K562 (cell line): ENCODE results near the gene RNF181. TPM values are rescaled to one million over a fixed set of nuclear protein-coding genes. Genes with fewer than 3 reads are reported as not detected.
A peak's percentile ranks its signal among the peaks of the same experiment; 100 is the strongest.

ENCODE experiments used
- ASH1L ChIP-seq: fragments of 450-650 bp; IDR thresholded peaks from 2 replicates; pipeline ENCODE4 v1.6.1; 2018; ENCODE audit warnings: borderline replicate concordance, mild to moderate bottlenecking, low read depth; ENCODE audit not compliant: partially characterized antibody
- CREM ChIP-seq: IDR thresholded peaks from 2 replicates; pipeline ENCODE4 v1.6.1; 2014; ENCODE audit warnings: antibody characterized with exemption, low read depth
- CTBP1 ChIP-seq: fragments of 450-650 bp; IDR thresholded peaks from 2 replicates; pipeline ENCODE4 v1.6.1; 2016; ENCODE audit warnings: borderline replicate concordance
- DPF2 ChIP-seq: fragments of 450-650 bp; IDR thresholded peaks from 2 replicates; pipeline ENCODE4 v1.6.1; 2016
- ELF4 ChIP-seq: fragments of 450-650 bp; formaldehyde crosslinking; IDR thresholded peaks from 2 replicates; pipeline ENCODE4 v1.4.0; 2022; ENCODE audit warnings: missing genetic modification characterization
- FOS ChIP-seq: IDR thresholded peaks from 3 replicates; pipeline ENCODE4 v1.6.1; 2011; ENCODE audit not compliant: insufficient read length; ENCODE audit errors: extremely low read depth
- FOXJ3 ChIP-seq: sonication (generic); formaldehyde crosslinking; IDR thresholded peaks from 2 replicates; pipeline ENCODE4 v1.4.0; 2020; ENCODE audit warnings: mild to moderate bottlenecking, missing genetic modification reagents
- GABPA ChIP-seq: fragments of 200-800 bp; sonication (Bioruptor generic); conservative IDR thresholded peaks from 2 replicates; pipeline ENCODE4 v1.6.1; 2016; ENCODE audit warnings: low read depth, missing genetic modification characterization, missing compliant biosample characterization
- GATA2 ChIP-seq: sonication (generic); formaldehyde crosslinking; IDR thresholded peaks from 2 replicates; pipeline ENCODE4 v1.4.0; 2020; ENCODE audit warnings: mild to moderate bottlenecking, missing genetic modification reagents
- HNRNPK ChIP-seq: fragments of 200-400 bp; formaldehyde crosslinking; IDR thresholded peaks from one replicate; pipeline ENCODE4 v1.6.1; 2018; ENCODE audit warnings: mild to moderate bottlenecking, low read depth, low read length; ENCODE audit not compliant: poor library complexity, severe bottlenecking
- HOXB6 ChIP-seq: fragments of 250-450 bp; sonication (Bioruptor Pico); IDR thresholded peaks from 2 replicates; pipeline ENCODE4 v1.5.1; 2022; ENCODE audit warnings: mild to moderate bottlenecking, borderline replicate concordance
- KAT8 ChIP-seq: fragments of 450-650 bp; IDR thresholded peaks from 2 replicates; pipeline ENCODE4 v1.6.1; 2016; ENCODE audit warnings: low read depth, mild to moderate bottlenecking
- MCM3 ChIP-seq: fragments of 450-650 bp; IDR thresholded peaks from 2 replicates; pipeline ENCODE4 v1.6.1; 2016
- MEF2D ChIP-seq: conservative IDR thresholded peaks from 2 replicates; pipeline ENCODE4 v1.6.1; 2016; ENCODE audit warnings: low read depth, missing genetic modification characterization, missing compliant biosample characterization
- NR1H2 ChIP-seq: sonication (generic); formaldehyde crosslinking; IDR thresholded peaks from 2 replicates; pipeline ENCODE4 v1.4.0; 2020; ENCODE audit warnings: mild to moderate bottlenecking, missing genetic modification reagents
- POLR2H ChIP-seq: IDR thresholded peaks from 2 replicates; pipeline ENCODE4 v1.6.1; 2016; ENCODE audit warnings: missing genetic modification characterization, low read depth, mild to moderate bottlenecking, control low read depth, missing compliant biosample characterization, moderate library complexity
- SP1 ChIP-seq: sonication (generic); formaldehyde crosslinking; IDR thresholded peaks from 2 replicates; pipeline ENCODE4 v1.8.1; 2022; ENCODE audit warnings: mild to moderate bottlenecking, missing genetic modification reagents
- TAF9B ChIP-seq: fragments of 450-650 bp; IDR thresholded peaks from 2 replicates; pipeline ENCODE4 v1.6.1; 2018; ENCODE audit warnings: mild to moderate bottlenecking; ENCODE audit not compliant: partially characterized antibody
- ZNF699 ChIP-seq: fragments of 250-450 bp; sonication (Bioruptor Pico); IDR thresholded peaks from 2 replicates; pipeline ENCODE4 v1.8.0; 2021; ENCODE audit warnings: mild to moderate bottlenecking, moderate library complexity; ENCODE audit not compliant: insufficient replicate concordance
- ZNF707 ChIP-seq: fragments of 250-450 bp; sonication (Bioruptor Pico); conservative IDR thresholded peaks from 2 replicates; pipeline ENCODE4 v1.8.0; 2022; ENCODE audit warnings: inconsistent platforms, mild to moderate bottlenecking, moderate library complexity
- ZNF76 ChIP-seq: fragments of 250-450 bp; sonication (Bioruptor Pico); IDR thresholded peaks from 2 replicates; pipeline ENCODE4 v1.4.0; 2020; ENCODE audit warnings: mild to moderate bottlenecking, moderate library complexity, borderline replicate concordance
- ZNF79 ChIP-seq: fragments of 250-450 bp; sonication (Bioruptor Pico); IDR thresholded peaks from 2 replicates; pipeline ENCODE4 v1.4.0; 2020; ENCODE audit warnings: low read depth, mild to moderate bottlenecking, moderate library complexity
- polyA plus RNA-seq, 8 experiments: library from polyadenylated mRNA; depleted of rRNA in 4 of 8; stranded (reverse) in 5 of 8; unstranded in 3 of 8; fragments of >200 nt; fragmentation: Nextera tagmentation in 2 of 8; fragmentation: Illumina TruSeq in 1 of 8; extraction: Ambion mirVana in 2 of 8; extraction: Trizol in 1 of 8; gene quantifications; 2 replicates each; pipeline versions ENCODE4 v1.2.1 to v1.2.3, GENCODE V29; 2011 to 2014; ENCODE audit warnings: inconsistent platforms in 1 of 8, missing spikeins in 1 of 8
- total RNA-seq, 7 experiments: library from RNA; depleted of rRNA in 6 of 7; stranded (reverse); fragments of >200 nt in 6 of 7; fragmentation: Illumina TruSeq in 2 of 7; extraction: Trizol in 2 of 7; gene quantifications; 2 replicates each; pipeline versions ENCODE4 v1.2.1 to v1.2.3, GENCODE V29; 2011 to 2021; ENCODE audit warnings: low replicate concordance in 1 of 7
- TF ChIP-seq, protein P1 (sequence below): fragments of 450-650 bp; IDR thresholded peaks from 2 replicates; pipeline ENCODE4 v1.6.1; 2017; ENCODE audit warnings: antibody characterized with exemption, mild to moderate bottlenecking
- TF ChIP-seq, protein P2 (sequence below): fragments of 450-650 bp; formaldehyde crosslinking; IDR thresholded peaks from 2 replicates; pipeline ENCODE4 v1.4.0; 2020; ENCODE audit warnings: mild to moderate bottlenecking, moderate library complexity

RNF181 gene
- total and polyA plus RNA-seq, 9 of the 15 experiments (the other 6 are each of a cell fraction or from before 2014, with no cell fraction given) = 139 to 492 (median 253) TPM

DNA sequence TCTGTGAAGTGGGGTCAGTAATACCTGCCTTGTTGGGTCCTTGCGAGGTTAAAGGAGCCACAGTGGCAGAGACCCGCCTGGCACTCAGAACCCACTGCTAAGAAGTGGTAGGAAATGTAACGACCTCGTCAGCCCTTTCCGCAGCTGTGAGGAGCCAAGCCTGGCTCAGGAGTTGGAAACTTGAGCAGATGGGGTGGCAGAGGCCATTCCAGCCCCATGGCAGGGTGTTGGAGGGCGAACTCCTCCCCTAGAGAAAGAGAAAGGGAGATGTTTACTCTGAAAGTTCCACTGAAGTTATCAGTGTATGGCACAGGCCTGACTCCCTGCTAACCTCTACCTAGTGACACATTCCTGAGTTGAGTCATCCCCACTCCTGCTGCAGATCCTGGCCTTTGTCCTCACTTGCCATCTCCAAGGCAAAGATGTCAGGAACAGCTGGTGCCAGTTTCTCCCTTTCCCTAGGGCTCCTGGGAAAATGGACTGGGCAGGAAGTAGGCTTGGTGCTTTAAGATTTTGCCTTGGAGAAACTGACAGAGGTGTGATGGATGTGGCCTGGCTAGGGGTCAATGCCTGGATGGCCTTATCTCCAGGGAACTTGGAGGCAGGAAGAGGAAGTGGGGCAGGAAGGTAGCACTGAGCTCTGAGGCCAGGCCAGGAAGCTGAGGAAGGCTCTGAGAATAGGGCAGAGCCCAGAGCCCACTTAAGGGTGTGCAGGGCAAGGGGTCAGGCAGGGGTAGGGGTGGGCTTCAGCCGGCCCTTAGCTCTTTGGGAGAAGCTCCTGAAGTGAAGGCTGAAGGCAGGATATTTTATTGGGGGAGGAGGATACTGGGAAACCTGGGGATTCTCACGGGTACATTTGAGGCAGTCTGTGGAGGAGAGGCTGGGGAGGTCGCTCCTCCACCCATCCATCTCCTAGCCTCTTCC is 10.4 kb upstream of the RNF181 start (continued):
- TF ChIP-seq, protein P1, sequence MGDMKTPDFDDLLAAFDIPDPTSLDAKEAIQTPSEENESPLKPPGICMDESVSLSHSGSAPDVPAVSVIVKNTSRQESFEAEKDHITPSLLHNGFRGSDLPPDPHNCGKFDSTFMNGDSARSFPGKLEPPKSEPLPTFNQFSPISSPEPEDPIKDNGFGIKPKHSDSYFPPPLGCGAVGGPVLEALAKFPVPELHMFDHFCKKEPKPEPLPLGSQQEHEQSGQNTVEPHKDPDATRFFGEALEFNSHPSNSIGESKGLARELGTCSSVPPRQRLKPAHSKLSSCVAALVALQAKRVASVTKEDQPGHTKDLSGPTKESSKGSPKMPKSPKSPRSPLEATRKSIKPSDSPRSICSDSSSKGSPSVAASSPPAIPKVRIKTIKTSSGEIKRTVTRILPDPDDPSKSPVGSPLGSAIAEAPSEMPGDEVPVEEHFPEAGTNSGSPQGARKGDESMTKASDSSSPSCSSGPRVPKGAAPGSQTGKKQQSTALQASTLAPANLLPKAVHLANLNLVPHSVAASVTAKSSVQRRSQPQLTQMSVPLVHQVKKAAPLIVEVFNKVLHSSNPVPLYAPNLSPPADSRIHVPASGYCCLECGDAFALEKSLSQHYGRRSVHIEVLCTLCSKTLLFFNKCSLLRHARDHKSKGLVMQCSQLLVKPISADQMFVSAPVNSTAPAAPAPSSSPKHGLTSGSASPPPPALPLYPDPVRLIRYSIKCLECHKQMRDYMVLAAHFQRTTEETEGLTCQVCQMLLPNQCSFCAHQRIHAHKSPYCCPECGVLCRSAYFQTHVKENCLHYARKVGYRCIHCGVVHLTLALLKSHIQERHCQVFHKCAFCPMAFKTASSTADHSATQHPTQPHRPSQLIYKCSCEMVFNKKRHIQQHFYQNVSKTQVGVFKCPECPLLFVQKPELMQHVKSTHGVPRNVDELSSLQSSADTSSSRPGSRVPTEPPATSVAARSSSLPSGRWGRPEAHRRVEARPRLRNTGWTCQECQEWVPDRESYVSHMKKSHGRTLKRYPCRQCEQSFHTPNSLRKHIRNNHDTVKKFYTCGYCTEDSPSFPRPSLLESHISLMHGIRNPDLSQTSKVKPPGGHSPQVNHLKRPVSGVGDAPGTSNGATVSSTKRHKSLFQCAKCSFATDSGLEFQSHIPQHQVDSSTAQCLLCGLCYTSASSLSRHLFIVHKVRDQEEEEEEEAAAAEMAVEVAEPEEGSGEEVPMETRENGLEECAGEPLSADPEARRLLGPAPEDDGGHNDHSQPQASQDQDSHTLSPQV = peak; percentile 90
- TF ChIP-seq ELF4 (CRISPR knock-in tag) = peak; percentile 67; the same call in 1 of the 2 replicates
- peak; percentile 39 for TF ChIP-seq FOS
- no peak for TF ChIP-seq FOXJ3 (CRISPR knock-in tag)
- TF ChIP-seq ZNF79 (CRISPR knock-in tag) = no peak
- no peak for TF ChIP-seq NR1H2
- TF ChIP-seq ZNF707 (CRISPR knock-in tag) = no peak
- TF ChIP-seq ASH1L = no peak
- peak; percentile 57 for TF ChIP-seq CREM
- no peak for TF ChIP-seq ZNF699 (CRISPR knock-in tag)
- peak; percentile 94 for TF ChIP-seq DPF2
- no peak for TF ChIP-seq HNRNPK
- 0 out of 2 replicates have a peak, but pooled peaks have one; percentile 47 for TF ChIP-seq SP1 (CRISPR knock-in tag)
- peak; percentile 73 for TF ChIP-seq GABPA (tag)
- TF ChIP-seq MCM3 = no peak
- TF ChIP-seq CTBP1 = peak; percentile 98
- peak; percentile 82 for TF ChIP-seq GATA2 (CRISPR knock-in tag)
- TF ChIP-seq MEF2D (tag) = peak; percentile 81; the same call in 1 of the 2 replicates
- TF ChIP-seq, protein P2, sequence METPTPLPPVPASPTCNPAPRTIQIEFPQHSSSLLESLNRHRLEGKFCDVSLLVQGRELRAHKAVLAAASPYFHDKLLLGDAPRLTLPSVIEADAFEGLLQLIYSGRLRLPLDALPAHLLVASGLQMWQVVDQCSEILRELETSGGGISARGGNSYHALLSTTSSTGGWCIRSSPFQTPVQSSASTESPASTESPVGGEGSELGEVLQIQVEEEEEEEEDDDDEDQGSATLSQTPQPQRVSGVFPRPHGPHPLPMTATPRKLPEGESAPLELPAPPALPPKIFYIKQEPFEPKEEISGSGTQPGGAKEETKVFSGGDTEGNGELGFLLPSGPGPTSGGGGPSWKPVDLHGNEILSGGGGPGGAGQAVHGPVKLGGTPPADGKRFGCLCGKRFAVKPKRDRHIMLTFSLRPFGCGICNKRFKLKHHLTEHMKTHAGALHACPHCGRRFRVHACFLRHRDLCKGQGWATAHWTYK (CRISPR knock-in tag) = peak; percentile 47; the same call in 1 of the 2 replicates
- peak; percentile 8 for TF ChIP-seq TAF9B
- no peak for TF ChIP-seq POLR2H (tag)
- TF ChIP-seq KAT8 = no peak
- TF ChIP-seq HOXB6 (CRISPR knock-in tag) = no peak
- TF ChIP-seq ZNF76 (CRISPR knock-in tag) = 0 out of 2 replicates have a peak, but pooled peaks have one; percentile 22
